ENCODE results near the gene NUP43. TPM values are rescaled to one million over a fixed set of nuclear protein-coding genes. Genes with fewer than 3 reads are reported as not detected.
"Not testable (repeated sequence)": the region's sequence is repeated elsewhere in the genome, so short reads cannot be mapped to it uniquely, and the experiment has no call there.

NUP43 gene
- 66.3 and 111 TPM in 2 replicates for polyA plus RNA-seq (2014; cell fraction: cytosol; rRNA removed)
- 47.2 and 57.9 TPM in 2 replicates for polyA plus RNA-seq (2014; cell fraction: nucleus; rRNA removed)

GRCh38 chr6:149746147-149746946, at the start of gene NUP43:
TSS of gene NUP43 (minus strand) at chr6:149746529. CDS start at chr6:149746495, 34 bp downstream.
- peak; percentile 95 for DNase-seq (ENCODE audit: low spot score)

DNA sequence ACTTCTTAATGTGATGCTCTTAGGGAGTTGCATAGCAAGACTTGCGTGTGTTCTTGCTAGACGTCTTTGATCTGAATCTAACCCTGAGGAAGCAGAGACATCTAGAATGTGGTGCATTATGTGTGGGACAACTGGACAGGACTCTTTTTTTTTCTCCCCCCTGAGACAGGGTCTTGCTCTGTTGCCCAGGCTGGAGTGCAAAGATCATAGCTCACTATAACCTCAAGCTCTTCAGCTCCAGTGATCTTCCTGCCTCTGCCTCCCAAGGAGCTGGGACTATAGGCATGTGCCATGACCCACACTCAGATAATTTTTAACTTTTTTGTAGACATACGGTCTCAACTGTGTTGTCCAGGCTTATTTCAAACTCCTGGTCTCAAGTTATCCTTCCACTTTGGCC, 37.2 kb upstream of the NUP43 start:
- DNase-seq (ENCODE audit: low spot score): no peak

DNA sequence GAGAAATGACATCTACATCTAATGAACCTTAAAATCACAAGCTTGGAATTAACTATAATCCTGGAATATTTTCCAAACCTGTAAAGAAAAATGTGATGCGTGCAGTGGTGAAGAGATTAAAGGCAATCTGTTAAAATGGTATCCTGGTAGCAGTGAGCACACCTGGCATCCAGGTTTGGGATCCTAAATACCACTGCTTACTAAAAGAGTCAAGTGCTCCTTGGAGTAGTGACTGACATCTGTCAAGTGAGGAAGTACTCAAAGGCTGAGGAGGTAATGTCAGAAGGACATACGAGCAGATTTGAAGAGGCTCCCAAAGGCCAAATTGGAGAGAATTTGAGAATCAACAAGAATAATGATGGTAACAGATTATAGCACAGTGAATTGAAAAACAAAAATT, 36.0 kb upstream of the NUP43 start:
- no peak for DNase-seq (ENCODE audit: low spot score)

- DNase-seq (ENCODE audit: low spot score): no peak
These were observed 35.4 kb upstream of the NUP43 start for GRCh38 chr6:149781715-149782114.

- no peak for DNase-seq (ENCODE audit: low spot score)
These were observed 33.3 kb upstream of the NUP43 start for GRCh38 chr6:149779644-149779963.

GRCh38 chr6:149777624-149778023, 31.3 kb upstream of the NUP43 start:
- no peak for DNase-seq (ENCODE audit: low spot score)

GRCh38 chr6:149771925-149772324, 25.6 kb upstream of the NUP43 start:
- DNase-seq (ENCODE audit: low spot score): no peak

- DNase-seq (ENCODE audit: low spot score): no peak
These were observed 24.9 kb upstream of the NUP43 start for GRCh38 chr6:149771185-149771584.

- no peak for DNase-seq (ENCODE audit: low spot score)
These were observed 23.3 kb upstream of the NUP43 start for GRCh38 chr6:149769676-149770075.

DNA sequence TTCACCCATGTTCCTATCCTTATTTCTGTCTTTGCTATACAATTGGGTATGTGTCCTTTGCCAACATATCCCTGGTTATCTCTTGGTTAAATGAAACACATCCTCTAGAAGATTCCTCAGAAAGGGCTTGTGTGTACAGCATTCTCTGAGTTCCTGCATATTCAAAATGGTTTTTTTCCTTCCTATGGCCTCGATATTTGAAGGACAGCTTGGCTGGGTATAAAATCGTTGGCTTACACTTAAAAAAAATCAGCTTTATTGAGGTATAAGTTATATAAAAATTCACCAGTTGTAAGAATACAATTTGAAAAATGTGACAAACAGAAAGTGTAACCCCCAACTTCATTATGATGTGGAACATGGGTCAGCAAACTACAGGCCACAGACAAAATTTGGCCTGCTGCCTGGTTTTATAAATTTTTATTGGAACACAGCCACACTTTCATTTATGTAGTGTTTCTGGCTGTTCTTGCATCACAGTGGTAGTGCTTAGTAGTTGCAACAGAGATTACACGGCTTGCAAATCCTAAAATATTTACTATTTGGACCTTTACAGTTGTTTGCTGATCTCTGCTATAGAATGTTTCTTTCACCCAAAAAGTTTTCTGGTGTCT, 19.9 kb upstream of the NUP43 start:
- no peak for DNase-seq (ENCODE audit: low spot score)

- no peak for DNase-seq (ENCODE audit: low spot score)
These were observed 17.5 kb upstream of the NUP43 start for GRCh38 chr6:149763866-149764265.

GRCh38 chr6:149761438-149761837, 15.1 kb upstream of the NUP43 start:
- no peak for DNase-seq (ENCODE audit: low spot score)

DNA sequence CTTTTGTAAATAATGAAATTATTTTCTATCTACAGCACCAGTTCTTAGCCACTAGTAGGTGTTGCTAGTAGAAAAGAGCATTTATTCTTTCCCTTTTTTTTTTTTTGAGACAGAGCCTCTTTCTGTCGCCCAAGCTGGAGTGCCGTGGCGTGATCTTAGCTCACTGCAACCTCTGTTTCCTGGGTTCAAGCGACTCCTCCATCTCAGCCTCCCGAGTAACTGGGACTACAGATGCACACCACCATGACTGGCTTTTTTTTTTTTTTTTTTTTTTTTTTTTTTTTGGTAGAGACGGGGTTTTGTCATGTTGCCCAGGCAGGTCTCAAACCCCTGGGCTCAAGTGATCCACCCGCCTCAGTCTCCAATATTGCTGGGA, 9.9 kb upstream of the NUP43 start:
- no peak for DNase-seq (ENCODE audit: low spot score)

GRCh38 chr6:149755300-149756260, 9.3 kb upstream of the NUP43 start:
- DNase-seq (ENCODE audit: low spot score): no peak

DNA sequence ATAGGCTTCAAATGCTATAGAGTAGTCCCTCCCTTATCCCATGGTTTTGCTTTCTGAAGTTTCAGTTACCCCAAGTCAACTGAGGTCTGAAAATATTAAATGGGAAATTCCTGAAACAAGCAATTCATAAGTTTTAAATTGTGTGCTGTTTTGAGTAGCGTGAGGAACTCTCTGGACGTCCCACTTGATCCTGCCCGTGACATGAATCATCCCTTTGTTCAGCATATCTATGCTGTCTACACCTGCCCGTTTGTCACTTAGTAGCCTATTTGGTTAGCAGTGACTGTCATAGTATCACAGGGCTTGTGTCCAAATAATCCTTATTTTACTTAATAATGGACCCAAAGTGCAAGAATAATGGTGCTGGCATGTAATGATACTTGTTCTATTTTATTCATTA, 8.2 kb upstream of the NUP43 start:
- DNase-seq (ENCODE audit: low spot score): no peak

GRCh38 chr6:149753374-149753637, 7.0 kb upstream of the NUP43 start:
- DNase-seq (ENCODE audit: low spot score): not testable (repeated sequence)

- DNase-seq (ENCODE audit: low spot score): no peak
These were observed 6.5 kb upstream of the NUP43 start for GRCh38 chr6:149752600-149753373.

DNA sequence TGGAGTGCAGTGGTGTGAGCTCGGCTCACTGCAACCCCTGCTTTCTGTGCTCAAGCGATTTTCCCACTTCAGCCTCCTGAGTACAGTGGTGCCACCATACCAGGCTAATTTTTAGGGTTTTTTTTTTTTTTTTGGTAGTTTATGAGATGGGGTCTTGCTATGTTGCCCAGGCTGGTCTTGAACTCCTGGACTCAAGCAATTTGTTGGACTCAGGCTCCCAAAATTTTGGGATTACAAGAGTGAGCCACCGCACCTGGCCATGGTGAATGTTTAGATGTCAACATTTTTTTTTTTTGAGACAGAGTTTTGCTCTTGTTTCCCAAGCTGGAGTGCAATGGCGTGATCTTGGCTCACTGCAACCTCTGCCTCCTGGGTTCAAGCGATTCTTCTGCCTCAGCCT, 5.6 kb upstream of the NUP43 start:
- not testable (repeated sequence) for DNase-seq (ENCODE audit: low spot score)

GRCh38 chr6:149751239-149751638, 4.9 kb upstream of the NUP43 start:
- DNase-seq (ENCODE audit: low spot score): no peak

DNA sequence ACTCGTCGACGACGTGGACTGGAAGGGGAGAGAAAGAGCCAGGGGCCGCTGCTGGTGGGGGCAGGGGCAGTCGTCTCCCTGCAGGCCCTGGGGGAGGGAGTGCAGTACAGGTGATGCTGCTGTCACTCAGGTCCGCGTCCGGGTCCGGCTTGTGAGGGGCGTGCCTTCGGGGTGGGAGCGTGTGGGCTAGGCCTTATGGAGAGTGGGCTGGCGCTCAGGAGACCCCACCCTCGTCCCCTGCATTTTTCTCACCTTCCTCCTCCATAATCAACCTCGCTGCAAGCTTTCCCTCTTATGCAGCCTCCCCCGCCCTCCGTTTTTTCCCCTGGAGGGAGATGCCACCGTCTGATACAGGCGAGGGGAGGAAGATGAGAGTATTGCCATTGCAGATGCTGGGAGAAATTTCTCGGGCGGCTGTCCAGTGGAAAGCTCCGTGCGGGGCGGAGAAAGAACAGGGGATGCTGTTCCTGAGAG, 3.8 kb upstream of the NUP43 start:
- peak; percentile 88 for DNase-seq (ENCODE audit: low spot score)

DNA sequence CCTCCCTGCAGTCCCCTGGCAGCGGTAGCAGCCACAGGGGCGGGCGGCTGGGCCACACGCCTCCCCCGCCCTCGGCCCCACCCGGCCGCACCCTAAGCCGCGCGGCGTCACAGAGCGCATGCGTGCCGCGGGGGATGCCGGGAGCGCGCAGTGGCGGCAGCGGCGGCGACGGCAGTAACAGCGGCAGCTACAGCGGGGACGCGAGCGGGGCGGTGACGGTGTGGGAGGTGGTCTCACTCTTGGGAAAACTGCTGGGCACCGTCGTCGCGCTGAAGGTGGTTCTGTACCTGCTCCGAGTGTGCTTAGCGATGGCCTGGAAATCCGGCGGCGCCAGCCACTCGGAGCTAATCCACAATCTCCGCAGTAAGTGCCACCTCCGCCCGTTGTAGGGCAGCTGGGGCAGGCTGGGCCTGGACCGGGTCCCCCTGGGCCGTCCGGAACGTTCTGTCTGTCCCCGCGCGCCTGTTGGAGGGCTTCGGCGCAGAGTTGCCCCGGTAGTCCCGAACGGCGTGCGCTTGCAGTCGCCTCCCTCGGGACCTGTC, 3.3 kb upstream of the NUP43 start, which contains the start of gene PCMT1:
Gene PCMT1 (plus strand): TSS at position 148 of the 542 bp plus-strand sequence. CDS start 161 bp downstream, at position 309.
- peak; percentile 88 for DNase-seq (ENCODE audit: low spot score)

Data from SK-N-DZ (cell line).